Stimulated activated CD4-positive, alpha-beta T cell treated with anti-CD3 and anti-CD28 coated beads, Interleukin-4, amount 100 ng/mL, for 1 hour (primary cell): ENCODE measurements around the gene ATPAF2.
"Not testable (repeated sequence)": the region's sequence is repeated elsewhere in the genome, so short reads cannot be mapped to it uniquely, and the experiment has no call there.

Source experiments
- DNase-seq: peaks from one replicate; pipeline ENCODE4 v3.0.0-alpha.2; 2020

Gene ATPAF2

GRCh38 chr17:18009609-18010420, 29.2 kb downstream of the ATPAF2 start:
- DNase-seq = no peak

GRCh38 chr17:18008496-18009268, 30.3 kb downstream of the ATPAF2 start:
- no peak for DNase-seq

GRCh38 chr17:18006495-18007239, 32.3 kb downstream of the ATPAF2 start:
- DNase-seq = no peak

DNA sequence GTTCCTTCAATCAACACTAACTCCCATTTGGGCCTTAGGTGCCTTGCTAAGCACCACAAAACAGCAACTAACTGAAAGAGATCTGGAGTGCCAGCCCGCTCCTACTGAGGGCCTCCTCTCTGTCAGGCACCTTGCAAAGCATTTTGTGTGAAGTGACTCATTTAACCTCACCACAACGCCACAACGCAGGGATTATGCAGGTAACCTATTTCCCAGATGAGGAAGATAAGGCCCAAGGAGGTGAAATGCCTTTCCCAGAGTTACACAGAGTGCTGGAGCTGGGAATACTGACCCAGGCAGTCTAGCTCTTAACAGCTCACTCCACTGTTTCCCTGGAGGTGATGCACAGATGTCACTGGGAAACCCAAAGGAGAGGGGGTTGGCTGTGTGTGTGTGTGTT, 33.5 kb downstream of the ATPAF2 start:
- no peak for DNase-seq

- DNase-seq = no peak
Measured at GRCh38 chr17:18004884-18005305, 34.1 kb downstream of the ATPAF2 start.

GRCh38 chr17:18004345-18004744, 34.6 kb downstream of the ATPAF2 start:
- no peak for DNase-seq

- no peak for DNase-seq
Measured at GRCh38 chr17:18002171-18002570, 36.8 kb downstream of the ATPAF2 start.

- DNase-seq = no peak
Measured at GRCh38 chr17:18000030-18000408, 38.9 kb downstream of the ATPAF2 start.

- DNase-seq = no peak
Measured at GRCh38 chr17:17999364-18000029, 39.5 kb downstream of the ATPAF2 start.

GRCh38 chr17:17998934-17999333, 40.0 kb downstream of the ATPAF2 start:
- DNase-seq = no peak

GRCh38 chr17:17995887-17996286, 43.1 kb downstream of the ATPAF2 start:
- not testable (repeated sequence) for DNase-seq

GRCh38 chr17:17994271-17995069, 44.5 kb downstream of the ATPAF2 start:
- peak; percentile 12 for DNase-seq

- DNase-seq = no peak
Measured at GRCh38 chr17:17993852-17994251, 45.1 kb downstream of the ATPAF2 start.

DNA sequence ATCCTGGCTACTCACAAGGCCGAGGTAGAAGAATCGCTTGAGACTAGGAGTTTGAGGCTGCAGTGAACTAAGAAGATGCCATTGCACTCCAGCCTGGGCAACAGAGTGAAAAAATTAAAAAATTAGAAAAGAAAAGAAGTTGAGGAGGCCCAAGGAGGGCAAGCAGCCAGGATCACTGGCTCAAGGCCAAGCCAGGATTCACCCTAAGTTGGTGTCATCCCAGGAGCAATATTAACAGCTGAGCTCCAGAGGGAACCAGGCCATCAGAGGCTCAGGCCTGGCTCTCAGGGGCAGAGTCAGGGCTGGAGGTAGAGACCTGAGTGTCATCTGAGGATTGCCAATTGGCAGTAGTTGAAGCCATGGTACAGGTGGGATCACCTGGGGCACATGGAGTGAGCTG, 45.6 kb downstream of the ATPAF2 start:
- no peak for DNase-seq

- no peak for DNase-seq
Measured at GRCh38 chr17:17990282-17990681, 48.7 kb downstream of the ATPAF2 start.

DNA sequence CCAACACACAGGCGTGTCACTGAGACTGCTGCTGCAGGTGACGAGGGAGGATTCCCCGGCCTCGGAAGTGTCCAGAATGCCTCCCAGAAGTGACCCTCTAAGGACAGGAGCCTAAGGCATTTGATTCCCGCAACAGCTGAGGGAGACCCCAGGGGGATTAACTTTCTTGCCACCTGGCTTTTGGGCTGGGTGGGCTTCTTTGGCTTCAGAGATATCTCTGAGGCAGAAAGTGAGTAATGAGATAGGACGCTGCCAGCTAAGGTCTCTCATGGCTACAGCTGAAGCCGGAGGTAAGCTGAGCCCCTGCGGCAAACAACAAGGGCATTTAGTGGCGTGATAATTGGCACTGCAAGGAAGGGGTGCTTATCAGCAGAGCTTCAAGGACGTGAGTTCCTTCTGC, 49.4 kb downstream of the ATPAF2 start:
- no peak for DNase-seq

DNA sequence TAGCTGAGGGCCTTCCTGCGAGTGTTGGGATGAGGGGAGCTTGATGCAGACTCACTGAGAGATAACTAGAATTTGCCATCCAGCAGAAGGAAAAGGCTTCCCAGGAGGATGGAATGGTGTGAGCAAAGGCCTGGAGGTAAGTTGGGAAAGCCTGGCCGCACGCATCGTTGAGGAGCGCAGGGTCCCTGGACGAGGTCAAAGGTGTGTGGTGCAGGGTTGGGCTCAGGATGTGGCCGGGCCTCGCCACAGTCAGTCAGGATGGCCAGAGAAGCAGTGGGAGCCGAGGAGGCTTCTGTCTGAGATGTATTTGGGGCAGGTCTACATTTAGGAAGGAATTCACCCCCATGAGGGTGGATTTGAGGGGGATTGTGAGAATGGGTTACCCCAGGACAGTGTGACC, 49.9 kb downstream of the ATPAF2 start:
- DNase-seq = no peak

DNA sequence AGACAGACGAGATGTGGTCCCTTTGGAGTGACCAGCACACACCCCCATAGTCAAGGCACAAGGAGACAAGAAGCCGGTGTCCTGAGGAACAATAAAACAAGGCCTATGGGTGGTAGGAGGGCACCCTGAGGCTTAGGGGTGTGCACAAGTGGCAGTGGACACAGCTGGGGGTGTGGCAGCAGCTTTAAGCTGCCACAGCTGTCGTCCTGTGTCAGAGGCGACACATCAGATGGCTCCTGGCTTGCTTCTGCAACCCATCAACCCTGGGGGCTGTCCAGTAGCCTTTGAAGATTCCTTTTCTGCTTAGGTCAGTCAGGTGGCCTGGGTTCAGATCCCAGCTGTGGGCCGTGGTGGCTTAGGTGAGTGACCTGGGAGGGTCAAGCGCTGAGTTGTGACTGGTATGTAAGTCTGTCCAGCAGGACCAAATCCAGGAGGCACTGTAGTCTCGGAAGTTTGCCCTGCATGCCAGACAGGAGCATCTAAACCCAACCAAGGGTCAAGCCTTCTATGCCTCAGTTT, 50.5 kb downstream of the ATPAF2 start:
- no peak for DNase-seq

- no peak for DNase-seq
Measured at GRCh38 chr17:17987901-17988300, 51.1 kb downstream of the ATPAF2 start.

GRCh38 chr17:17987187-17987896, 51.6 kb downstream of the ATPAF2 start:
- DNase-seq = no peak

- DNase-seq = no peak
Measured at GRCh38 chr17:17985555-17985954, 53.4 kb downstream of the ATPAF2 start.
